HEK293 (cell line): ENCODE data around the gene TICAM1.

Experiments used
- CTCF ChIA-PET: fragments of 350-600 bp; formaldehyde crosslinking; extraction: SDS; loops from one replicate; lab custom pipeline; 2021; ENCODE audit warnings: antibody characterized with exemption; lab: Yijun Ruan, JAX
- POLR2A ChIA-PET: fragments of 300-600 bp; formaldehyde crosslinking; extraction: SDS; loops from one replicate; lab custom pipeline; 2020; ENCODE audit warnings: antibody characterized with exemption, inconsistent platforms; lab: Yijun Ruan, JAX
- H3K27ac ChIP-seq: fragments of 200-500 bp; sonication (Bioruptor generic); 2 replicates; pipeline ENCODE4 v1.5.1; 2014; ENCODE audit warnings: low read depth, low read length, control low read depth, inconsistent platforms; ENCODE audit errors: extremely low read depth
- H3K36me3 ChIP-seq, 2 experiments: fragments of 200-500 bp in 1 of 2; sonication (Bioruptor generic) in 1 of 2; 1 replicate in 1 of 2; 2 replicates in 1 of 2; pipeline ENCODE4 v1.5.1; 2014 to 2017; ENCODE audit warnings: inconsistent platforms in 2 of 2, low read length in 2 of 2; ENCODE audit not compliant: control insufficient read depth in 2 of 2, insufficient read depth in 1 of 2
- H3K4me1 ChIP-seq: fragments of 200-500 bp; sonication (Bioruptor generic); 2 replicates; pipeline ENCODE4 v1.5.1; 2014; ENCODE audit warnings: mild to moderate bottlenecking, low read length, inconsistent platforms; ENCODE audit not compliant: control insufficient read depth, insufficient read depth
- H3K4me3 ChIP-seq: 2 replicates; pipeline ENCODE4 v1.5.1; 2011; ENCODE audit warnings: low read depth, mild to moderate bottlenecking, control low read depth, low read length, moderate library complexity
- H3K9me3 ChIP-seq: fragments of 200-500 bp; sonication (Bioruptor generic); 2 replicates; pipeline ENCODE4 v1.5.1; 2014; ENCODE audit warnings: low read depth, low read length, inconsistent platforms; ENCODE audit not compliant: control insufficient read depth, insufficient read depth
- GLI2 ChIP-seq: fragments of 450-650 bp; formaldehyde crosslinking; IDR thresholded peaks from 2 replicates; pipeline ENCODE4; 2017; ENCODE audit warnings: missing biosample characterization, missing genetic modification characterization, low read depth, borderline replicate concordance
- HIC1 ChIP-seq: fragments of 450-650 bp; formaldehyde crosslinking; IDR thresholded peaks from 2 replicates; pipeline ENCODE4 v1.5.1; 2016; ENCODE audit warnings: missing biosample characterization, missing genetic modification characterization
- KLF17 ChIP-seq: fragments of 450-650 bp; formaldehyde crosslinking; IDR thresholded peaks from 2 replicates; pipeline ENCODE4 v1.5.1; 2016; ENCODE audit warnings: missing biosample characterization, missing genetic modification characterization
- SCRT1 ChIP-seq: fragments of 450-650 bp; formaldehyde crosslinking; IDR thresholded peaks from 2 replicates; pipeline ENCODE4 v1.5.1; 2016; ENCODE audit warnings: missing biosample characterization, missing genetic modification characterization, borderline replicate concordance
- SCRT2 ChIP-seq: fragments of 450-650 bp; formaldehyde crosslinking; IDR thresholded peaks from 2 replicates; pipeline ENCODE4 v1.5.1; 2016; ENCODE audit warnings: missing biosample characterization, missing genetic modification characterization
- SP3 ChIP-seq: fragments of 450-650 bp; formaldehyde crosslinking; IDR thresholded peaks from 2 replicates; pipeline ENCODE4 v1.5.1; 2016; ENCODE audit warnings: missing biosample characterization, missing genetic modification characterization
- ZBTB7A ChIP-seq: fragments of 450-650 bp; formaldehyde crosslinking; IDR thresholded peaks from 2 replicates; pipeline ENCODE4 v1.5.1; 2016; ENCODE audit warnings: low read depth, missing biosample characterization, missing genetic modification characterization
- ZNF16 ChIP-seq: fragments of 450-650 bp; formaldehyde crosslinking; IDR thresholded peaks from 2 replicates; pipeline ENCODE4 v1.5.1; 2016; ENCODE audit warnings: low read depth, missing biosample characterization, missing genetic modification characterization
- ZNF174 ChIP-seq: fragments of 450-650 bp; formaldehyde crosslinking; IDR thresholded peaks from 2 replicates; pipeline ENCODE4 v1.5.0; 2017; ENCODE audit warnings: missing biosample characterization, mild to moderate bottlenecking, missing genetic modification characterization
- ZNF302 ChIP-seq: fragments of 450-650 bp; formaldehyde crosslinking; IDR thresholded peaks from 2 replicates; pipeline ENCODE4 v1.5.1; 2016; ENCODE audit warnings: missing biosample characterization, missing genetic modification characterization, low read depth
- ZNF510 ChIP-seq: fragments of 450-650 bp; formaldehyde crosslinking; IDR thresholded peaks from 2 replicates; pipeline ENCODE4 v1.5.1; 2018; ENCODE audit warnings: mild to moderate bottlenecking, missing genetic modification characterization, missing biosample characterization; ENCODE audit not compliant: insufficient replicate concordance
- ZNF514 ChIP-seq: fragments of 450-650 bp; formaldehyde crosslinking; IDR thresholded peaks from 2 replicates; pipeline ENCODE4 v1.5.1; 2016; ENCODE audit warnings: missing biosample characterization, missing genetic modification characterization
- ZNF521 ChIP-seq: fragments of 450-650 bp; formaldehyde crosslinking; IDR thresholded peaks from 2 replicates; pipeline ENCODE4 v1.5.1; 2017; ENCODE audit warnings: missing biosample characterization, mild to moderate bottlenecking, missing genetic modification characterization
- ZNF555 ChIP-seq: fragments of 450-650 bp; formaldehyde crosslinking; conservative IDR thresholded peaks from 2 replicates; pipeline ENCODE4 v1.5.1; 2017; ENCODE audit warnings: missing biosample characterization, mild to moderate bottlenecking, missing genetic modification characterization, inconsistent platforms
- ZNF580 ChIP-seq: fragments of 450-650 bp; formaldehyde crosslinking; IDR thresholded peaks from 2 replicates; pipeline ENCODE4 v1.5.1; 2016; ENCODE audit warnings: missing biosample characterization, missing genetic modification characterization
- ZNF596 ChIP-seq: fragments of 450-650 bp; IDR thresholded peaks from 2 replicates; pipeline ENCODE4 v1.5.0; 2018; ENCODE audit warnings: missing biosample characterization, mild to moderate bottlenecking, missing genetic modification characterization, moderate library complexity
- ZNF623 ChIP-seq: fragments of 450-650 bp; formaldehyde crosslinking; IDR thresholded peaks from 2 replicates; pipeline ENCODE4 v1.5.1; 2016; ENCODE audit warnings: missing biosample characterization, missing genetic modification characterization
- ZNF639 ChIP-seq: fragments of 450-650 bp; formaldehyde crosslinking; IDR thresholded peaks from 2 replicates; pipeline ENCODE4 v1.5.1; 2016; ENCODE audit warnings: missing biosample characterization, missing genetic modification characterization
- ZNF692 ChIP-seq: fragments of 450-650 bp; formaldehyde crosslinking; IDR thresholded peaks from 2 replicates; pipeline ENCODE4 v1.5.1; 2016; ENCODE audit warnings: missing biosample characterization, missing genetic modification characterization
- ZNF76 ChIP-seq: fragments of 450-650 bp; formaldehyde crosslinking; IDR thresholded peaks from 2 replicates; pipeline ENCODE4; 2016; ENCODE audit warnings: low read depth, missing biosample characterization, missing genetic modification characterization, borderline replicate concordance
- ZSCAN23 ChIP-seq: fragments of 450-650 bp; formaldehyde crosslinking; IDR thresholded peaks from 2 replicates; pipeline ENCODE4 v1.5.1; 2016; ENCODE audit warnings: missing biosample characterization, missing genetic modification characterization

TICAM1 gene

GRCh38 chr19:4811328-4812131 is 20.0 kb downstream of the TICAM1 start (continued):
- 0 out of 2 replicates have a peak, but pooled peaks have one; percentile 16 for TF ChIP-seq ZNF692 (tag by site-specific recombination)
- no peak for TF ChIP-seq ZNF510 (tag by site-specific recombination)

- Histone ChIP-seq H3K36me3 (no peaks in the 10 kb centered on the region), H3K4me1 (no peaks in the 10 kb centered on the region), H3K9me3 (no peaks in the 10 kb centered on the region), H3K4me3 (no peak overlapping the region)
- CTCF ChIA-PET = interaction anchor here (0.6 to 9.8 kb wide), 7 partner anchors 24 to 224 kb away, joined by 3 to 139 read pairs (median 4); no protein-coding TSS in a partner anchor
- TF ChIP-seq ZSCAN23 (tag by site-specific recombination) = no peak
- TF ChIP-seq GLI2 (tag by site-specific recombination) = no peak
- TF ChIP-seq HIC1 = no peak
- TF ChIP-seq ZNF580 (tag by site-specific recombination) = no peak
- no peak for TF ChIP-seq ZNF76 (tag by site-specific recombination)
- TF ChIP-seq, all 188 proteins: peak for 0
- POLR2A ChIA-PET = interaction anchor here (0.6 kb wide), 1 partner anchor 35 kb away, joined by 7 read pairs; no protein-coding TSS in a partner anchor
- H3K27ac ChIP-seq = no peak overlapping the region
Observed at GRCh38 chr19:4807188-4807587, 24.3 kb downstream of the TICAM1 start.

GRCh38 chr19:4806384-4806783 is 25.1 kb downstream of the TICAM1 start:
- no peaks in the 10 kb centered on the region for H3K36me3 ChIP-seq
- CTCF ChIA-PET = interaction anchor here (0.6 to 9.8 kb wide), 7 partner anchors 15 to 281 kb away, joined by 3 to 139 read pairs (median 4); partner anchors contain the start of gene FEM1A
- POLR2A ChIA-PET = interaction anchor here (0.6 kb wide), 1 partner anchor 36 kb away, joined by 7 read pairs; no protein-coding TSS in a partner anchor
- H3K9me3 ChIP-seq = no peaks in the 10 kb centered on the region
- no peak overlapping the region for H3K4me3 ChIP-seq
- no peaks in the 10 kb centered on the region for H3K4me1 ChIP-seq
- no peak for TF ChIP-seq ZNF639 (tag by site-specific recombination)
- no peak for TF ChIP-seq ZBTB7A (tag by site-specific recombination)
- TF ChIP-seq ZNF514 (tag by site-specific recombination) = no peak
- no peak for TF ChIP-seq KLF17
- TF ChIP-seq ZNF596 (tag by site-specific recombination) = no peak
- TF ChIP-seq ZNF174 = no peak
- peak; percentile 99 for TF ChIP-seq ZNF623
- peak; percentile 47; the same call in 1 of the 2 replicates for TF ChIP-seq SCRT2 (tag by site-specific recombination)
- TF ChIP-seq ZNF16 = peak; percentile 15; the same call in 1 of the 2 replicates
- TF ChIP-seq ZNF521 (tag by site-specific recombination) = no peak
- TF ChIP-seq SP3 (tag by site-specific recombination) = no peak
- TF ChIP-seq SCRT1 (tag by site-specific recombination) = peak; percentile 47; the same call in 1 of the 2 replicates
- TF ChIP-seq ZNF302 (tag by site-specific recombination) = no peak
- no peak for TF ChIP-seq ZNF555 (tag by site-specific recombination)
- H3K27ac ChIP-seq = no peak overlapping the region
